CD4-positive, alpha-beta T cell treated with Interleukin-12 subunit alpha and Interleukin-12 subunit beta, for 1 hour (primary cell): ENCODE results near the gene ZNF367.
"Not testable (repeated sequence)": the region's sequence is repeated elsewhere in the genome, so short reads cannot be mapped to it uniquely, and the experiment has no call there.

Source experiments
- DNase-seq: peaks from one replicate; pipeline ENCODE4 v3.0.0-alpha.2; 2020

The ZNF367 gene

DNA sequence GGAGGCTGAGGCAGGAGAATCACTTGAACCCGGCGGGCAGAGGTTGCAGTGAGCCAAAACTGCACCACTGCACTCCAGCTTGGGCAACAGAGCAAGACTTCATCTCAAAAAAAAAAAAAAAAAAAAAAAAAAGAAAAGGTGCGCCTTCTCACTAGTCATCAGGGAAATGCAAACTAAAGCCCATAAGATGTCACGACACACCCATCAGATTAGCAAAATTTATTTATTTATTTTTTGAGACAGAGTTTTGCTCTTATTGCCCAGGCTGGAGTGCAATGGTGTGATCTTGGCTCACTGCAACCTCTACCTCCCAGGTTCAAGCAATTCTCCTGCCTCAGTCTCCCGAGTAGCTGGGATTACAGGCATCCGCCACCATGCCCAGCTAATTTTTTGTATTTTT is 57.6 kb downstream of the ZNF367 start:
- not testable (repeated sequence) for DNase-seq

DNA sequence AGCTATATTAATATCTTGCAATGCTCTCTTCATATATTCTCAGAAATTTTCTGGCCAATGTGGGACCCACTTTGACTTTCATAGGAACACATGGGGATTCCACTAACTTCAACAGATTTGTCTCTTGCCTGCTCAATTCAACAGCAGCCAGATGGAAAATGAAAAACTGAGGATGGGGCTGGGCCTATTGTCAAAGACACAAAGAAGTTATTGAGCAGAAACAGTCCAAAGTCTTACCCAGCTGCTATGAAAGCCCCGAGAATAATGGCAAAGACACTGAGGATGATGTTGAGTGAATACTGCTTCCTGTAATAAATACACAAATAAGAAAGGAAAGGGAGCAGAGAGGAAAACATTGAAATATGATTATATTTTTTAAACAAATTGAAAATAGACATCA is 67.3 kb downstream of the ZNF367 start:
- no peak for DNase-seq

DNA sequence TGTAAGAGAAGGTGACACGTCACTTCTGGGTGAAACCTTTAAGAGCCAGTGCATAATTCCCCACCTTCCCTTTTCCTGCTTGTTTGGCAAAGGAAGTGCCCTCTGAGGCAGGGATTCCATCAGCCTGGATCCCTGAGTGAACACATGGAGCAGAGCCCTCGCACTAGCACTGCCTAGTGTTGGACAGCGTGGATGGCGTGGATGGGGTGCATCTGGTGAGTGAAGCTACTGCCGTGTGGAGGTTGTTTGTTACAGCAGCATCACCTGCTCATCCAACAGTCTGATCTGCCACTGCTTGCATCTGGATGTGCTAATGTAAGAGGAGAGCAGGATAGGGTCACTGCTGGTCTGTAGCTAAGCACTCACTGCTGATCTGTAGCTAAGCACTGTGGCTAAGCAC is 69.9 kb downstream of the ZNF367 start:
- no peak for DNase-seq

DNA sequence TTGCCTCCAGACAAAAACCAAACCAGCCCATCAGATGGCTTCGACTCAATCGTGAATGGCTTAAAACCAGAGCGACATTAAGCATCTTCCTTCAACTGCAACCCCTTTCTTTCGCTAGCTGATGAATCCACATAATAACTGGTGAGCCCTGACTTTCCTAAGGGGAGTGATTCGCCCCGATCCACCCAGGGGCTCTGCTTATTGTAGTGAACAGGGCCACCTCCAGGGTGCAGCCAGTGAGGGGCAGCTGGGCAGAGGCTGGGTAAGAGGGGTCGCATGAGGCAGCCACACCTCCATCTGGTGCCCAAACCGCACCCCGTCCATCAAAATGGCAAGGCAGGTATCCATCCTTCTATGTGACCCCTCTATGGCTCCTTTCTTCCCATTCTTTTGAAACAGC is 72.6 kb downstream of the ZNF367 start:
- no peak for DNase-seq

DNA sequence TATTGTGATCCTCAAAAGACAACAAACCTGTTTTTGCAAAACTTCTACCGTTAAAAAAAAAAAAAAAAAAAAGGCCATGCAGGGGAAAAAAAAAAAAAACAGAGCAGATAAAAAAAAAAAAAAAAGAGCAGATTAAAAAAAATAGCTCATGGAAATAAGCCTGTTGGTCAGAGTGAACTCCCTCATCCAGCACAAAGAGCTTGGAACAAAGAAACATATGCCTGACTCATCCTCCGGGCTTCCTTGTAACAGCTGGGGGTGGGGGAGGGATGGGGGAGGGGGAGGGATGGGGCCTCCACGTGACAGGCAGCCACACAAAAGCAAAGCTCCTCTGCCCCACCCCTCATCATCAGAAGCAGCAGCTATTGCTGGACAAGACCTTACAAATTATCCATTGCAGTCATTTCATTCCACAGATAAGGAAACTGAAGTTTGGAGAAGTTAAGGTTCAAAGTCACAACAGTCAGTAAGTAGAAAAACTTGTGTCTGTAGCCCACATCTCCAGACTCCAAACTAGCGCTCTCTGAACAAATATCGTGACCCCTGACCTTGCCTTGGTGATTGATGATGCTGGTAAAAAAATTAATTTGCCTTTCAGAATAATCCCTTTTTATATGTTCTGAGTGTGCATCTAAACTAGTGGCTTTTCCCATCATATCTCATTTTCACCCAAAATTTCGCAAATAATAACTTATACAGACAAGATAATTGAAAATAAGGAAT is 73.6 kb downstream of the ZNF367 start:
- no peak for DNase-seq

DNA sequence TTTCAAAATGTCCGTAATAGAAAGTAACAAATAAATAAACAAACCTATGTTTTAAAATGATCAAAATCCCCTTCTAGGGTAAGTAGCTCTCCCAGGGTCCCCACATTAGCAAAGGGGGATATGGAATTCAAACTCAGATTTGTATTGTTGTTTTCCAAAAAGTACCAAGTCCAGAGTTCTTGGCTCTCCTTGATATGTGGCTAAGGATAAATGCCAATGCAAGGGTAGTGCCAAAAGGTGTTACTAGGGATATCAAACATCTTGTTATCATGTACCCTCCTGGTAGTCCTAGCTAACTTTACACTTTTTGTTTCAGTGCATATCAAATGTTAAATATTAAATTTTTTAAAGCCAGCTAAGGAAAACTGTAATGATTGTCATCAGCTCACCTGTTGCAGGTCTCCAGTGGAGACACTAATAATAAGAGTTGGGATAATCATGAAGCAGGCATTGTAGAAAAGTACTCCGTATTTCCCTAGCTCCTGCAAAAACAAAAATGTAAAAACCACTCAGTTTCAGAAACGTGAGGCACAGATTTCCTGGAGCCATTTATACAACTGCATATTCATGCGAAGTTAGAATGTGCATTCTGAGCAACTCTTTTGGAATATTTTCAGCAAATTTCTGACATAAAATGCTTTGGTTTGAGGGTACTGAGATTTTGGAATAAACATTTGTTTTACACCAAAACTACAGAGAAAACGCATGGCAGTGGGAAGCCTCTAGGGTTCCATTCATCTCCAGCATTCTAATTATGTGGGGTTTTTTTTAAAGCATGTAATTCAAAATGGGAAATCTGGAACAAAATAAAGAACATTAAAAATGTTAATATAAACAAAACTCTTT is 74.4 kb downstream of the ZNF367 start:
- no peak for DNase-seq

DNA sequence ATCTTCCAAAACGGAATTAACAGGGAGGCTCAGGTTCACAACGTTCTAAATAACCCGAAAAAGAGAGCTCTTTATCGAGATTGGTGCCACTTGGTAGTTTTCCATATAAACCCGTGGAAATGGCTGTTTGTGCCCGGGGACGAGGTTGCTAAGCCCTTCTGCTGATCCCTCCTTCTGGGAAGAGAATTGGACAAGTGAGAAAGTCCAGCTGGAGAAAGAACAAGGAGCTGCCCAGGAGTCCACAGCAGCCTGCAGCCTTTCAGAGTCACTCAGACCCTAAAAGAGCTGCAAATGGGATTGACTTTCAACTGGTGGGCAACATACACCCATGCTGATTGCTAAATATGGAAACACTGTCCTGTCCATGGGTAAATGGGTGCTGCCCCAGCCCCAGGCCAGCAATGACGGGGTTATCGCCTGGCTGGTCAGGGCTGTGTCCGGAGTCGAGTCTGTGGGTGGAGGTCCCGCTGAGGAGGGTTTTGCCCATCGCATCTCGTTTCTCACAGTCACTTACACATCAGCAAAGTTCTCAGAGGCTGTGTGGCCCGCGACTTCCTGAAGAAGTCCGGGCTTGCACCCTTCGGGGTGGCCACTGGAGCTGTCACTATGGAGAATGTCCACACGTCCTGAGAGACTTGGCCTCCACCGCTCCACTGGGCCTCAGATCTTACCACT is 75.5 kb downstream of the ZNF367 start:
- DNase-seq: no peak

DNA sequence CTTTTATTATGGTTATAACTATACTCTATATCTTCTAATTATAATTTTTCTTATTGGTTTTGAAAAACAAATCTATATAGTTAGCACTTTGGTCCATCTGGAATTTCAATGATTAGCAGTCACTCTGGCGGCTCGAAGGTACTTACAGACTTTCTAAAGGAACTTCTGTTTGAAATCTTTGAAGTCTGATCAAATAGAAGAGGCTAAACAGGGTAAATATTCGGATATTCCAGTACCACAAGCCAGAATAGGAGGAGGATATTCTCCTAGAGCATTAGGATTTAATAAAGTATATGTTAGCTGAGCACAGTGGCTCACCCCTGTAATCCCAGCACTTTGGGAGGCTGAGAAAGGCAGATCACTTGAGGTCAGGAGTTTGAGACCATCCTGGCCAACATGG is 77.5 kb downstream of the ZNF367 start:
- DNase-seq: no peak

DNA sequence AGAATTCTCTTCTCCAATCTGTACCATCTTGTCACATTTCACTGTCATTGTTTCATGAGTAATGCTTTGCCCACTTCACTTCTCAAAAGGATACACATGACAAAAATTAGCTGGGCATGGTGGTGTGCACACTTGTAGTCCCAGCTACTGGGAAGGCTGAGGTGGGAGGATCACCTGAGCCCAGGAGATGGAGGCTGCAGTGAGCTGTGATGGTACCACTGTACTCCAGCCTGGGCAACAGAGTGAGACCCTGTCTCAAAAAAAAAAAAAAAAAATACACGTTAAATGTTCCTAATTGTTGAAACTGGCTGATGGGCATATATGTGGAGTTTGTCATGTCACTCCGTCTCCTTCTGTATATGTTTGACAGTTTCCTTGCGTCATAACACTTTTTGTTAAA is 79.9 kb downstream of the ZNF367 start:
- no peak for DNase-seq
